Mononuclear cell (primary cell): ENCODE results near the gene BCL2L11. TPM values are rescaled to one million over a fixed set of nuclear protein-coding genes. Genes with fewer than 3 reads are reported as not detected.

Experiments used
- H3K27me3 ChIP-seq: 2 replicates; pipeline ENCODE4 v1.6.0; 2011; ENCODE audit warnings: low read length, control low read depth; ENCODE audit not compliant: insufficient read depth
- H3K4me1 ChIP-seq: 2 replicates; pipeline ENCODE4 v1.5.1; 2011; ENCODE audit warnings: mild to moderate bottlenecking, low read length, control low read depth; ENCODE audit not compliant: insufficient read depth
- H3K4me3 ChIP-seq: 2 replicates; pipeline ENCODE4 v1.5.1; 2011; ENCODE audit warnings: mild to moderate bottlenecking, low read length, moderate library complexity
- H3K9me3 ChIP-seq: 2 replicates; pipeline ENCODE4 v1.5.1; 2011; ENCODE audit warnings: low read depth, mild to moderate bottlenecking, control low read depth, low read length
- total RNA-seq: library from RNA; depleted of rRNA; stranded (reverse); fragments of >200 nt; gene quantifications from one replicate; pipeline ENCODE4 v1.2.3, GENCODE V29; 2012

The BCL2L11 gene
- total RNA-seq, 1 donor: 53.2 TPM

DNA sequence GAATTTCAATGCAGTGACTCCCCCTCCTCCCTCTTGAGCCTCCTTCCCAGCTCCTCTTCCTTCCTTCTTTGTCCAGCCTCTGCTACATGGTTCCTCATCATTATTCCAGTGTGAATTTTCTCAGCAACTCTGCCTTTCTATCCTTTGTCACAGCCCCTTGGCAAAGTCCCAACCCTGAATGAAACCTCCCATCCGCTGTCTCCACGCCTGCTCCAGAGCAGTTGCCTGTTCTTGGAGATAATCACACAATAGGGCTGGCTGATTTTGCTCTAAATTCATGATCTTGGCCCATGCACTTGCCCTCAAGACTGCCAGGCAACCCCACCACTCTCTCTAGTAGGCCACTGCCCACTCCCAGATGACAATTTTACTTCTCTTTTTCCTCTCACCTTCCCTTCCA is 61.4 kb downstream of the BCL2L11 start:
- no peak overlapping the region for H3K4me3 ChIP-seq
- H3K9me3 ChIP-seq: no peaks in the 10 kb centered on the region
- H3K4me1 ChIP-seq: no peaks in the 10 kb centered on the region
- H3K27me3 ChIP-seq: no peaks in the 10 kb centered on the region

DNA sequence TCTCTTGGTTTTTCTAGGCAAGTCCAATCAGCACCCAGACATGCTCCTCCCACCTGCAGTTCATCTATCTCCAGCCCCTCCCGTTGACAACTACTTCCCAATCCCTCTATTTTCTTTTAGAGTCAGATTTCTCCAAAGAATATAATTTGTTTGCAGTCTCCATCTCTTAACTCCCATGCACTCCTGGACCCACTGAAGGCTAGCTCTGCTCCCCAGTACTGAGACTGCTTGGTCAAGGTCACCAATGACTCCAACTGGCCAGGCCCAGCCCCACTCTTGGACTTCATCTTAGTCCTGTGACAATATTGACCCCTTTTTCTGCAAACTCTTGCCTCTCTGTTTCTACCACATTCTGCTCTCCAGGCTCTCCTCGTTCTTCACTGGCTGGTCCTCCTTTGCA is 62.0 kb downstream of the BCL2L11 start:
- Histone ChIP-seq H3K4me1 (no peaks in the 10 kb centered on the region), H3K4me3 (no peak overlapping the region), H3K27me3 (no peaks in the 10 kb centered on the region), H3K9me3 (no peaks in the 10 kb centered on the region)

DNA sequence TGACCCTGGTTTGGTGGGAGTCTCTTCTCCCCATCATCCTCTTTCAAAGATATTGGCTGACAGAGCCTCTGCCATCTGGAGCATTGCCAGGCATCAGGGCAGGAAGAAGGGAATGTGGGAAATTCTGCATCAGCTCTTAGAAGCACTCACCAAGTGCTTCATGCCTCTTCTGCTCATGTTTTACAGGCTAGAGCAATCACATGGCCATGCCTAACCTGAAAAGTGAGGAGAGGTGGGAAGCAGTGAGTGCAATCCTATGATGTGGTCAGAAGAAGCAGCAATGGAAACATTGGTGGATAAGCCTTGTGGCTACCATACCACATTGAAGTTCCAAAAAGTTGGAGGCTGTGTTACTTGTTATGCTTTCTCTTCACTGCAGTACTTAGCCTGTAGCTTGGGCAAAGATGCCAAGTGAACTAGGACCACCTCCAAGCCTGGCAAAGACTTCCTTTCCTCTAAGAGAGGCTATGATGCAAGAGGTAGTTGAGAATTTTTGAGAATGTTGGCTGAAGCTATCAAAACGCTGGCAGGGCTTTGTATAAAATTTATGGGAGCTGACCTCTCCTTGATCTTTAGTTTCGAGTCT is 64.1 kb downstream of the BCL2L11 start:
- no peaks in the 10 kb centered on the region for H3K27me3 ChIP-seq
- no peaks in the 10 kb centered on the region for H3K4me1 ChIP-seq
- H3K9me3 ChIP-seq: no peaks in the 10 kb centered on the region
- H3K4me3 ChIP-seq: no peak overlapping the region

DNA sequence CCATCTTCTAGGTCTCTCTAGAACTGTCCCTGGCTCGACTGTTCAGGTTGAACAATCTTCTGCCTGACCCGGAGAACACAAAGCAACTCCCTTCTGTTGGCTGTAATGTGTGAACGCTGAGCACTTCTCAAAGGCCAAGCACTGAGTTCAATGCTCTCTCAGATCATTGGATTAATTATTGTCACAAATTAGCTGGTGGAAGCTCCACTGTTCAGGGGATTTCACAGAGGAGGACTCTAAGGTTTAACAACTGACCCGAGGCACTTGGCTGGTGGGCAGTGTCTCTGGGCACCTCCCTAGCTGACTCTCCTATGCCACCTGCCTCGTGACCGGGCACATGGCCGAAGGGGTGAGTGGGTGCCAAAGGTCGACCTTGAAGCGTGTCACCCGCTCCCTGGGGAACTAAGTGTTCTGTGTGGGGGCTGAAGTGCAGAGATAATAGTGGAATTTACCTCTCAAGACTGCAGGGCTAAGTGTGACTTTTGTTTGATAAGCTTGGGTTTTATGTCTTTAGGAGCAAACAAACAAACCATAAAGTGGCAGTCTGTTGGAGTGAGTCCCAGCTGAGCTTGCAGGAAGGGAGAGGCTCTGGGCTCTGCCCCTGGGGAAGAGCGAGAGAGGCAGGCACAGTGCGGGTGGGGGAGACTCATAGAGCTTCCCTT is 64.8 kb downstream of the BCL2L11 start:
- H3K4me1 ChIP-seq: peaks cover 5% of the 10 kb centered on the region
- H3K4me3 ChIP-seq: no peak overlapping the region
- no peaks in the 10 kb centered on the region for H3K27me3 ChIP-seq
- no peaks in the 10 kb centered on the region for H3K9me3 ChIP-seq

DNA sequence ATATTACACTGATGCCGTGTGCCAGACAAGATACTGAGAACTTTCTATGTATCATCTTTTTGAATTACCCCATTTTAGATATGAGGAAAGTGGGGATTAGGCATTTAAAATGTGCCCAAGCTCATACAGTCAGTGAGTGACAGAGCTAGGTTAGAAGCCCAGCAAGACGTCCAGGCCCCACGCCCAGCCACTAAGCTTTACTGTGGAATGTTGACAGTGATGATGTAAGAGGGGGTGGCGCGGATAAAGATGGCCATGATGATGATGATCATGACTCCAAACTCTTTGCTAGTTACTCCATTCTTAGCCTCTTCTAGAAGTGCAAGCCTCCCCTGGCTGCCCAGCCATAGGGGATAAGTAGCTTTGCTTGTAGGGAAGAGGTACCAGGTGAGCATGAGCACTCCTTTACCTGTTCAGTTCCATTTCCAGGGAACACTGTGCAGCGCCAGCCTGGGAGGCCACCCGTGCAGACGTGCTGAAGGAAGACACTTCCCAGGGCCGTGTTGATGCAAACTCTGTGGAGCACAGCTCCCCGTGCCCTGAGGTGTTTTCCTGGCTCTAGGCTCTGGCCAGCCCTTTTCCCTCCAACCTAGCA is 65.5 kb downstream of the BCL2L11 start:
- H3K9me3 ChIP-seq: no peaks in the 10 kb centered on the region
- no peak overlapping the region for H3K4me3 ChIP-seq
- H3K27me3 ChIP-seq: no peaks in the 10 kb centered on the region
- peaks cover 6% of the 10 kb centered on the region for H3K4me1 ChIP-seq

DNA sequence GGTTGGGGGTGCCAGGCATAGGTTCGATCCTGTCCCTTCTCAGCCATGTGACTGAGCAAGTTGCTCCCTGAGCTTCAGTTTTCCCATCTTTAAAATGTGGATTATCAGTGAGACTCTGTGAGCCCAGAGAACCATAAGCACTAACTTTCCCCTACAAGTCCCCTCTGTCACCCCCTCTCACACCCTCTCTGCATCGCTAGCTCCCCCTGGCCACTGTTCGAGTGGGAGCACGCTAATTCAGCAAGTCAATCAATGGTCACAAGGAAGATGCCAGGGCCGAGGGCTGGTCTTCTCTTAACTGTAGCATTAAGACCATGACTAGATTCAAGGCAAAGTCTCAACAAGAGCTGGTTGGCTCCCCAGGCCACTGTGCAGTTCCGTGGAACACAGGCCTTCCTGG is 66.2 kb downstream of the BCL2L11 start:
- peaks cover 6% of the 10 kb centered on the region for H3K4me1 ChIP-seq
- no peaks in the 10 kb centered on the region for H3K27me3 ChIP-seq
- no peak overlapping the region for H3K4me3 ChIP-seq
- no peaks in the 10 kb centered on the region for H3K9me3 ChIP-seq

DNA sequence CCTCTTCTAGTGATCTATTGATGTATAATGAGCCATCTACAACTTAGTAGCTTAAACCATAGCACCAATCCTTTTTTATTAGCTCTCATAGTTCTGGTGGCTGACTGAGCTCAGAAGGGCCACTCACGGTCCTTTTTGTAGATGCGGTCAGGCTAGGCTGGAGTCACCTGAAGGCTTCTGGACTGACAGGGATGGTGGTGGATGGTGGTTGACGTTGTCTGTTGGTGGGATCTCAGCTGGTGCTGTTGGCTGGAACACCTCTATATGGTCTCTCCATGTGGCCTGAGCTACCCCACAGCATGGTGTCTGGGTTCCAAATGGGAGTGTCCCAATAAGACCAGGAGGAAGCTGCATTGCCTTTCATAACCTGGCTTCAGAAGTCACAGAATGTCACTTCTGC is 68.0 kb downstream of the BCL2L11 start:
- Histone ChIP-seq H3K27me3 (no peaks in the 10 kb centered on the region), H3K9me3 (no peaks in the 10 kb centered on the region), H3K4me3 (no peak overlapping the region), H3K4me1 (peaks cover 6% of the 10 kb centered on the region)

DNA sequence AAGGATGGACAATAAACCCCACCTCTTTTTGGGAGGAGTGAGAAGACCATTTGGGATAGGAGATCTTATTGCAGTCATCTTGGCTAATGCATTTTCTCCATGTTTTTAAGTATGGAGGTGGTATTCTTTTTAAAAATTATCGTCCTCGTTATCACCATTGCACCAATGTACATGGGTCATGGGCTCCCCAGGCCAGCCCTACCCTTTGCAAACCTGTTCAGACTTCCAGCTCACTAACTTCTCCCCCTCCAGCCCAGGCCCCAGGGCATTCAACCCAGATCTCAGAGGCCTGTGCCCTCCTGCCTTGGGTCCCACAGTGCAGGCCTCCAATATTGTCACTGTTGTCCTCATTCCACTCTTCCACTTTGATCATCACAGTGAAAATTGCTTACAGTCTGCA is 68.4 kb downstream of the BCL2L11 start:
- H3K27me3 ChIP-seq: no peaks in the 10 kb centered on the region
- H3K4me1 ChIP-seq: peaks cover 6% of the 10 kb centered on the region
- H3K4me3 ChIP-seq: no peak overlapping the region
- no peaks in the 10 kb centered on the region for H3K9me3 ChIP-seq

DNA sequence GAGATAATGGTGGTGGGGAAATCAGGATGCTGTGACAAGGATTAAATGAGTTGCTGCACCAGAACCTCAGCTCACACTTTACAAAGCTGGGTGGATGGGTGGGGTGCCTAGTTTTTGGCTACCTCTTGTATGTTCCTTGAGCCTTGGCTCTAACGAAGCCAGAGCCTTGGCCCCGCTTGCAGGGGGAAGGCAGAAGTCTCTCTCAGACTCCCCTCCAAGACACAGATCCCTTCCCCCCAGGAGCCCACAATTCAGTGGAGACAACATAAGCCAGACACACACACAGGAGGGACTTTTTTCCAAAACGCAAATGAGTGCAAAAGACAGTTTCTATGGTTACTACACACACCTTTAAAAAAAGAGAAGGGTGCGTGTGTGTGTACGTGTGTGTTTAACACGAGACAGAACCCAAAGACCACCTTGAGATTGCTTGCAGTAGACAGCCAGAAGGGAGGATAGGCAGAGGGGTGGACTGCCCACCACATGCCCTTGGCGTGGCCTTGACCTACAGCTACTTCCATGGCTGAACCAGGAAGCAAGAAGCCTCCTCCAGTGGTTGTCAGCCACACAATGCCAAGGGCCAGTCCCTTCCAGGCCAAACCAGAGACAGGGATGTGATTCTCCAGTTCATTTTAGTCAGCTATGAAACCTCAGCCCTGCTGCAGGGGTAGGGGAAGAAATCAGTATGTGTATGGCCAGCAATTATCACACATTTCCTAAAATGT is 70.3 kb downstream of the BCL2L11 start:
- no peak overlapping the region for H3K4me3 ChIP-seq
- H3K4me1 ChIP-seq: peaks cover 6% of the 10 kb centered on the region
- no peaks in the 10 kb centered on the region for H3K9me3 ChIP-seq

DNA sequence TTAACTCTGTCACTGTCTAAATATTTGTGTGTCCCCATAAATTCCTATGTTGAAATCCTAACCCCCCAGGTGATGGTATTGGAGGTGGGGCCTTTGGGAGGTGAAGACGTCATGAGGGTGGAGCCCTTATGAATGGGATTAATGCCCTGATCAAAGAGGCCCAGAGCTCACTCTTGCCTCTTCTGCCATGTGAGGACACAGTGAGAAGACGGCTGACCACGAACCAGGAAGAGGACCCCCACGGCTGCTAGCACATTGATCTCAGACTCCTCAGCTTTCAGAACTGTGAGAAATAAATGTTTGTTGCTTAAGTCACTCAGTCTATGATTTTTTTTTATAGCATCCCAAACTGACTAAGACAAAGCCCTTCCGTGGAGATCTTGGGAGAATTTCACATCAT is 71.2 kb downstream of the BCL2L11 start:
- Histone ChIP-seq H3K4me1 (peaks cover 10% of the 10 kb centered on the region), H3K4me3 (no peak overlapping the region), H3K27me3 (no peaks in the 10 kb centered on the region), H3K9me3 (no peaks in the 10 kb centered on the region)

More for the DNA sequence above, 70.3 kb downstream of the BCL2L11 start:
- H3K27me3 ChIP-seq: no peaks in the 10 kb centered on the region

DNA sequence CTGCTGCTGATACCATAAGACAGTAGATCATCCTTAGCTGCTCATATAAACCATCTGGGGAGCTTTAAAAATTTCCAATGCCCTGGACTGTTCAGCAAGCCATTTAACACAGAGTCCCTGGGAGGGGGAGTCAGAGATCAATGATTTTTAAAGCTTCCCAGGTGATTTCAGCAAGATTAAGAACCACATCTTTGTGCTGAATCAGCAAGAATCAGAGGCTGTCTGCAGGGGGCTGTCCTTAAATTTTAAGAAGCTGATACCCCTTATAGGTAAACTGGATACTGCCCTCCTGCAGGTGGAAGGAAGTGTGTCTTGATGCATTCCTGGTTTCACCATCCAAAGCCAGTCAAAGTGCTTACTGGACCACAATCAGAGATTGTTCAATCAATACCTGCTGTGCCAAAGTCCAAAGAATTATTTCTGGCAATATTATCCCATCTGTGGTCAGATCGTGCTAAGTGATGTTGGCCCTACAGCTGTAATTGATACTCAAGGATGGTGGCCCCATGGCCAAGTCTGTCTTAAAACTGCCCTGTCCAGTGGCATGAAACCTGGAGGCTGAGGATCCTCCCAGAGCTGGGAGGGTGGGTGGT is 72.2 kb downstream of the BCL2L11 start:
- no peak overlapping the region for H3K4me3 ChIP-seq
- H3K9me3 ChIP-seq: no peaks in the 10 kb centered on the region
- no peaks in the 10 kb centered on the region for H3K27me3 ChIP-seq
- peaks cover 10% of the 10 kb centered on the region for H3K4me1 ChIP-seq

DNA sequence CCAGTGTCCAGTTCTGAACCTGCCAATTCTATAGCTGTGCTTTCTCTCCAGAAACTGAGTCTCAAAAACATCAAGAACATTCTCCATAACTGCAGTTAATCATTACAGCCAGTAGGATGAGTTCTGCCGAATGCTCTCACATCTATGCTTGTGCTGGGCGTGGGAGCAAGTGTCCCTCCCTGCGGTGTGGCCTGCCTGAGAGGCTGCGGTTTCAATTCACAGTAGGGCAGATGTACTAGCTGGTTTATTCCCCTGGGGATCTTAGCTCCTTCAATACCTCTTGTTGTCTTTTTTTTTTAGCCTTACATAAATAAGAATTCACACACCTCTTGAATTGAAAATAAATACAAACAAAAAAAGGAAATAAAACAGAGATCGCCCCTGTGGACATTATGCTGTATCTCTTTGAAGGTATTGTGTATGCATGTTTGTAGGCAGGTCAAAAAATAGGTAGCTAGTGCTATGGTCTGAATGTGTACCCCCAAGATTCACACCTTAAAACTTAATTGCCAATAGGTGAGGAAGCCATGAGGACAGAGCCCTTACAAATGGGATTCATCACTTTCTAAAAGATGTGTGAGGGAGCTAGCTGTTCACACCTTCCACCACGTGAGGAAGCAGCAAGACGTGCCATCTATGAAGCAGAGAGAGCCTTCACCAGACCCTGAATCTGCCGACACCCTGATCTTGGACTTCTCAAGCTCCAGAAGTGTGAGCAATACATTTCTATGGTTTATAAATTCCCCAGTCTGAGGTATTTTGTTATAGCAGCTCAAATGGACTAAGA is 74.3 kb downstream of the BCL2L11 start:
- no peaks in the 10 kb centered on the region for H3K27me3 ChIP-seq
- H3K9me3 ChIP-seq: no peaks in the 10 kb centered on the region
- H3K4me3 ChIP-seq: no peak overlapping the region
- H3K4me1 ChIP-seq: peaks cover 9% of the 10 kb centered on the region

DNA sequence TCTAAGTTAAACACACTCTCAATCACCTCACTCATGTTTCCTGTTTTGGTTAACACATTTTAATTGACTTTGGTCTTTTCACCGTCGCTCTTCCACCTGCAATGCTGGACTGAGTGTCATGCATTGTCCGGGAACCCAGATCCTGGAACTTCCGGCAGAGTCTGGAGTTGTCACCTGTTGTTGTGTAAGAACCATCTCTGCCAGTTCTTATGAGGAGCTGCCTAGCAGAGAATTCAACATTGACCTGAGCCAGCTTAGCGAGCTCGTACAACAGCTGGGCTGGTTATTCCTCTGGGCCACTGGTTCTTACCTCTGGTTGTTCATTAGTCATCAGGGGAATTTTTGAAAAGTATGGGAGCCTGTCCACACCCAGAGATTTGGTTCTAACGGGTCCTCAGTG is 75.7 kb downstream of the BCL2L11 start:
- Histone ChIP-seq H3K4me3 (no peak overlapping the region), H3K4me1 (peaks cover 4% of the 10 kb centered on the region), H3K27me3 (no peaks in the 10 kb centered on the region)

DNA sequence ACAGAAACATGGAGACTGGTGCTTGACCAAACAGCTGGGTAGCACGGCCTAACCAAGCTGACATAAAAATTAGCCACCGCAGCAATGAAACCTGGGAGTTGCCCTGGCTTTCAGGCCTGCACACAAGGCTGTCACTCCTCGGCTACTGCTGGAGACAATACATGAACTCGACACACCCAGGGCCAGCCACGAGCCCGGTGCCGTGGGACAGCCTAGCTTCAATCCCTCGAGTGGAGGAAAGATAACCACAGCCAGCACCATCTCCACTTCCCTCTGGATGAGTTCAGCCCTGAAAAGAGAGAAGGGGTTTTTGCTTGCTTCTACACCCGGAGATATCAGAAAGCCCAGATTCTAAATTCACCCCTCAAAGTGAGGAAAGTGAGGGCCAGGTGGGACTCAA is 78.0 kb downstream of the BCL2L11 start:
- Histone ChIP-seq H3K4me3 (no peak overlapping the region), H3K4me1 (peaks cover 4% of the 10 kb centered on the region)

More for the DNA sequence above, 75.7 kb downstream of the BCL2L11 start:
- no peaks in the 10 kb centered on the region for H3K9me3 ChIP-seq

More for the DNA sequence above, 78.0 kb downstream of the BCL2L11 start:
- no peaks in the 10 kb centered on the region for H3K9me3 ChIP-seq
- no peaks in the 10 kb centered on the region for H3K27me3 ChIP-seq
